SK-MEL-5 (cell line): ENCODE results near the gene BPIFB1. TPM values are rescaled to one million over a fixed set of nuclear protein-coding genes. Genes with fewer than 3 reads are reported as not detected.

ENCODE experiments used
- DNase-seq: peaks from one replicate; pipeline ENCODE4 v3.0.0-alpha.2; 2016; ENCODE audit warnings: low read depth, low spot score
- in situ Hi-C: cut with HindIII; loops from 2 replicates; pipeline ENCODE4 v1.10.0; 2016; ENCODE audit warnings: low sequenced_read_pairs, high pct_unique_total_duplicates, low pct_unique_long_range_greater_than_20kb
- total RNA-seq: library from RNA; depleted of rRNA; stranded (reverse); fragments of >200 nt; shearing (Covaris generic); gene quantifications from 2 replicates; pipeline ENCODE4 v1.2.3, GENCODE V29; 2014

The BPIFB1 gene
- total RNA-seq, 1 experiment from 2014 or later, result not detected

- in situ Hi-C loops, result no loop called here
- DNase-seq, result no peak
These were observed 1.9 kb downstream of the BPIFB1 start for GRCh38 chr20:33284937-33285336.

- no peak for DNase-seq
- in situ Hi-C loops, result no loop called here
These were observed 3.0 kb downstream of the BPIFB1 start for GRCh38 chr20:33285861-33286495.

GRCh38 chr20:33287884-33288283 is 4.9 kb downstream of the BPIFB1 start:
- DNase-seq, result no peak
- in situ Hi-C loops, result no loop called here

GRCh38 chr20:33290852-33291251 is 7.8 kb downstream of the BPIFB1 start:
- DNase-seq, result no peak
- in situ Hi-C loops, result no loop called here

- in situ Hi-C loops, result no loop called here
- no peak for DNase-seq
These were observed 8.4 kb downstream of the BPIFB1 start for GRCh38 chr20:33291416-33291815.

- peak; percentile 78 for DNase-seq
- in situ Hi-C loops, result no loop called here
These were observed 8.9 kb downstream of the BPIFB1 start for GRCh38 chr20:33291830-33292355.

GRCh38 chr20:33296206-33296605 is 13.2 kb downstream of the BPIFB1 start:
- no peak for DNase-seq
- in situ Hi-C loops, result no loop called here

GRCh38 chr20:33298391-33298790 is 15.4 kb downstream of the BPIFB1 start:
- in situ Hi-C loops, result no loop called here
- DNase-seq, result peak; percentile 14

GRCh38 chr20:33299111-33299603 is 16.1 kb downstream of the BPIFB1 start:
- in situ Hi-C loops, result no loop called here
- peak; percentile 81 for DNase-seq

GRCh38 chr20:33301192-33301930 is 18.3 kb downstream of the BPIFB1 start:
- in situ Hi-C loops, result no loop called here

GRCh38 chr20:33303595-33303994 is 20.6 kb downstream of the BPIFB1 start:
- DNase-seq, result no peak
- in situ Hi-C loops, result no loop called here

More at GRCh38 chr20:33301192-33301930, 18.3 kb downstream of the BPIFB1 start:
- DNase-seq, result peak; percentile 25

- DNase-seq, result no peak
- in situ Hi-C loops, result no loop called here
These were observed 21.0 kb downstream of the BPIFB1 start for GRCh38 chr20:33304046-33304445.

- DNase-seq, result no peak
- in situ Hi-C loops, result no loop called here
These were observed 22.6 kb downstream of the BPIFB1 start for GRCh38 chr20:33305589-33306057.

- DNase-seq, result no peak
- in situ Hi-C loops, result no loop called here
These were observed 23.2 kb downstream of the BPIFB1 start for GRCh38 chr20:33306228-33306627.

- in situ Hi-C loops, result no loop called here
These were observed 23.8 kb downstream of the BPIFB1 start for GRCh38 chr20:33306807-33307206.

GRCh38 chr20:33308668-33309067 is 25.7 kb downstream of the BPIFB1 start:
- no peak for DNase-seq
- in situ Hi-C loops, result no loop called here

More at GRCh38 chr20:33306807-33307206, 23.8 kb downstream of the BPIFB1 start:
- no peak for DNase-seq

- DNase-seq, result no peak
- in situ Hi-C loops, result no loop called here
These were observed 26.6 kb downstream of the BPIFB1 start for GRCh38 chr20:33309631-33310030.

GRCh38 chr20:33310327-33310899 is 27.4 kb downstream of the BPIFB1 start:
- in situ Hi-C loops, result no loop called here
- peak; percentile 89 for DNase-seq
